ENCODE results near the gene CCM2L. TPM values are rescaled to one million over a fixed set of nuclear protein-coding genes. Genes with fewer than 3 reads are reported as not detected.

CCM2L gene
- total RNA-seq, 1 experiment from 2014 or later = 10.6 TPM

DNA sequence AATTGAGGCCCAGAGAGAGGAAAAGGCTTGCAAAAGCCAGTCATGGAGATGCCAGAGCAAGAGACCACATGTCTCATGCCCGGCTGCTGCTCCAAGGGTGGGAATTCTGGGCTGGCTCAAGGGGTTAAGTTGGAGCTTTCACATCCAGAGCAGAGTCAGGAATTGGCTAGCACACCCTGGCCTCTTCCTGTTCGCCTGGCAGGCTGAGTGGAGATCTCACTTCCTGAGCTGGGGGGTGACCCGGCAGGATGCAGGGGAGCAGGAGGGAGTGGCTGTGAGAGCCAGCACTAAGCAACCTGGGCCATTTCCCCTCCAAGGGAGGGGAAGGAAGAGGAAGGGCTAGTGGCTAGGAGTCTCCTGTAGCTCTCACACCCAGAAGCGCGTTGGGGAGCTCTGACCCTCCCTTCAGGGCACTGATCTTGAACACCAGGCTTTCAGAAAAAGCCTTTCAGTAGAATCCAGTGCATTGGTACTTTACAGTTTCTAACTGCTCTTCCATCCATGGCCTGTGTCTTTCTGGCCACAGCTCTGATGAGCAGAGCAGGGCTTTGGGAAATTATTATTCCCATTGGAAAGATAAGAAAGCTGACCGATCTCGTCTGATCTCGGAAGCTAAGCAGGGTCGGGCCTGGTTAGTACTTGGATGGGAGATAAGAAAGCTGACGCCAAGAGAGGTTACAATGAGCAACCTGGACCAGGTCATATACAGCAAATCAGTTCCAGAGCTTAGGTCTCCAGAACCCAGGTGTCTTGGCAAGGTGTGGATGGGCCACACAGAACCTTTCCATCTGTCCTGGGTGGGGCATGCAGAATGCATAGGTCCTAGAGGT, 2.2 kb upstream of the CCM2L start:
- peak; percentile 87 for DNase-seq
- Histone ChIP-seq H3K36me3 (replicated peaks; ENCODE audit: control insufficient read depth, insufficient read depth, low read length) (no peaks in the 10 kb centered on the region), H3K27me3 (ENCODE audit: control insufficient read depth, insufficient read depth, low read length) (no peaks in the 10 kb centered on the region), H3K4me3 (ENCODE audit: insufficient read depth, low read depth, low read length) (no peak overlapping the region)

DNA sequence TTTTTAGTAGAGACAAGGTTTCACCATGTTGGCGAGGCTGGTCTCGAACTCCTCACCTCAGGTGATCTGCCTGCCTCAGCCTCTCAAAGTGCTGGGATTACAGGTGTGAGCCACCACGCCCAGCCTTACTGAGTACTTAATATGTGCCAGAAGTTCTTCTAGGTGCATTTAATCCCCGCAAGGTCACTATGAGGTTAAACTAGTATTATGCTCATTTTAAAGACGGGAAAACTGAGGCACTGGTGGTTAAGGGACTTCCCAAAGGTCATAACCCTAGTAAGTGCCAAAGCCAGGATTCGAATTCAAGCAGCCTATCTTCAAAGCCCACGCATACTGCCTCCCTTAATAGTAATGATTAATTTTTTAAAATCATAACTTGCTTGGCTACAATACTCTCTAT, 674 bp upstream of the CCM2L start:
- Histone ChIP-seq H3K27me3 (ENCODE audit: control insufficient read depth, insufficient read depth, low read length) (no peaks in the 10 kb centered on the region), H3K4me3 (ENCODE audit: insufficient read depth, low read depth, low read length) (no peak overlapping the region), H3K36me3 (replicated peaks; ENCODE audit: control insufficient read depth, insufficient read depth, low read length) (no peaks in the 10 kb centered on the region)
- no peak for DNase-seq

DNA sequence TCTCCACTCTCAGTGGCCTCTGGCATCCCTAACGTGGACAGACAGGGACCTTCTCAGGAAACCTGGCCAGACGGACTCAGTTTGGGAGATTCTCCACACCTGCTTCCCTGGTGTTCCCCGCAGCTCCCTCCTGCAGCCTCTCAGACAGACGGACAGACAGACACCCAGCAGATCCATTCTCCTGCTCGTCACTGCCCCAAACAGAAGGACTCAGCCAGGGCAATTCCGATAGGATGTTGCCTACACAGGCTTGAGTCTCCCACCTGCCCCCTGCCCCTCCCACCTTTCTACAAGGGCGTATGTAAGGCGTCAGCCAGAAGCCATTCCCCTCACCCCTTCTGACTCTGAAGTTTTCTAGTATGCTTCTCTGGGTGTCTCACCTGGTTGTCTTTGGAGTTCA, 428 bp downstream of the CCM2L start:
- Histone ChIP-seq H3K36me3 (replicated peaks; ENCODE audit: control insufficient read depth, insufficient read depth, low read length) (no peaks in the 10 kb centered on the region), H3K4me3 (ENCODE audit: insufficient read depth, low read depth, low read length) (no peak overlapping the region), H3K27me3 (ENCODE audit: control insufficient read depth, insufficient read depth, low read length) (no peaks in the 10 kb centered on the region)
- peak; percentile 85 for DNase-seq

DNA sequence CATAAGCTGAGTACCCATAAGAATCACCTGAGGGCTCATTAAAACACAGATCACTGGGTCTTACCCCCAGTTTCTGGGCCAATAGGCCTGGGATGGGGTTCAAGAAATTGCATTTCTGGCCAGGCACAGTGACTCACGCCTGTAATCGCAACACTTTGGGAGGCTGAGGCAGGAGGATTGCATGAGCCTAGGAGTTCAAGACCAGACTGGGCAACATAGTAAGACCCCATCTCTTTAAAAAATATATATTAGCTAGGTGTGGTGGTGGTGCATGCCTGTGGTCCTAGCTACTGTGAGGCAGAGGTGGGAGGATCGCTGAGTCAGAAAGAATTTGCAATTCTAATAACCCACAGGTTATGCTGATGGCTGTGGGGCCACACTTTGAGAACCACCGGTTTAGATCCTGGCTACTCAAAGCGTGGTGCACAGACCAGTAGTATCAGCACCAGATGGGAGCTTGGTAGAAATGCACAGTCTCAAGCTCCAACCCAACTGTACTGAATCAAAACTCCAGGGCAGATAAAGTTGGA, 2.0 kb downstream of the CCM2L start:
- H3K27me3 ChIP-seq (ENCODE audit: control insufficient read depth, insufficient read depth, low read length) = peaks cover 1% of the 10 kb centered on the region
- peak; percentile 30 for DNase-seq
- no peaks in the 10 kb centered on the region for H3K36me3 ChIP-seq (replicated peaks; ENCODE audit: control insufficient read depth, insufficient read depth, low read length)
- H3K4me3 ChIP-seq (ENCODE audit: insufficient read depth, low read depth, low read length) = no peak overlapping the region

DNA sequence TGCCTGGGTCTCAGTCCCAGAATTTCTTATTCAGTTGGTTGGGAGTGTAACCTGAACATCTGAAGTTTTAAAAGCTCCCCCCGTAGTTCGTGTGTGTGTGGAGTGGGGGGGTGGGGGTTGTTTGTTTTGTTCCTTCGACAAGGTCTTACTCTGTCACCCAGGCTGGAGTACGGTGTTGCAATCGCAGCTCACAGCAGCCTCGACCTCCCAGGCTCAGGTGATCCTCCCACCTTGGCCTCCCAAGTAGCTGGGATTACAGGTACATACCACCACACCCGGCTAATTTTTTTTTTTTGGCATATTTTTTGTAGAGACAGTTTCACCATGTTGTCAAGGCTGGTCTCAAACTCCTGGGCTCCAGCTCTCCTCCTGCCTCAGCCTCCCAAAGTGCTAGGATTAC, 3.1 kb downstream of the CCM2L start:
- no peak for DNase-seq
- H3K4me3 ChIP-seq (ENCODE audit: insufficient read depth, low read depth, low read length) = no peak overlapping the region

DNA sequence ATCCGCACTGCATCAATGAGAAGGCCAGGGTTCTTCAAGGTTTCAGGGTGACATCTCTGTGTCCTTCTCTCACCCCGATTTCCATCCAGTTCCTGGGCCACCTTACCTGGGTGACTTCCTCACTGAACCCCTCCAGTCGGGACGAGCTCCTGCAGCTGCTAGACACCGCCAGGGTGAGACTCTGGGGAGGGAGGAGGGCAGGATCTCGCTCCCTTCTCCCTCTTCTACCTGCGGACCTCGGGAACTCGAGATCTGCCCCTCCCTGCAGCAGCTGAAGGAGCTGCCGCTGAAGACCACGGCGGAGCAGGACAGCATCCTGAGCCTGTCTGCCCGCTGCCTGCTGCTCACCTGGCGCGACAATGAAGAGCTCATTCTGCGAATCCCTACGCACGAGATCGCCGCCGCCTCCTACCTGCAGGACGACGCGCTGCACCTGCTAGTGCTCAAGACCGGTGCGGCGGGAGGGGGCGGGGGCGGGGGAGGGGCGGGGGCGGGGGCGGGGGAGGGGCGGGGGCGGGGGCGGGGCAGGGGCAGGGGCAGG, 7.5 kb downstream of the CCM2L start:
- peak overlapping the region; percentile 50; the same call in 1 of the 2 replicates for H3K4me3 ChIP-seq (ENCODE audit: insufficient read depth, low read depth, low read length)
- DNase-seq = peak; percentile 98
- no peaks in the 10 kb centered on the region for H3K36me3 ChIP-seq (replicated peaks; ENCODE audit: control insufficient read depth, insufficient read depth, low read length)
- peaks cover 12% of the 10 kb centered on the region for H3K27me3 ChIP-seq (ENCODE audit: control insufficient read depth, insufficient read depth, low read length)

More for the DNA sequence above, 3.1 kb downstream of the CCM2L start:
- peaks cover 5% of the 10 kb centered on the region for H3K27me3 ChIP-seq (ENCODE audit: control insufficient read depth, insufficient read depth, low read length)
- no peaks in the 10 kb centered on the region for H3K36me3 ChIP-seq (replicated peaks; ENCODE audit: control insufficient read depth, insufficient read depth, low read length)

DNA sequence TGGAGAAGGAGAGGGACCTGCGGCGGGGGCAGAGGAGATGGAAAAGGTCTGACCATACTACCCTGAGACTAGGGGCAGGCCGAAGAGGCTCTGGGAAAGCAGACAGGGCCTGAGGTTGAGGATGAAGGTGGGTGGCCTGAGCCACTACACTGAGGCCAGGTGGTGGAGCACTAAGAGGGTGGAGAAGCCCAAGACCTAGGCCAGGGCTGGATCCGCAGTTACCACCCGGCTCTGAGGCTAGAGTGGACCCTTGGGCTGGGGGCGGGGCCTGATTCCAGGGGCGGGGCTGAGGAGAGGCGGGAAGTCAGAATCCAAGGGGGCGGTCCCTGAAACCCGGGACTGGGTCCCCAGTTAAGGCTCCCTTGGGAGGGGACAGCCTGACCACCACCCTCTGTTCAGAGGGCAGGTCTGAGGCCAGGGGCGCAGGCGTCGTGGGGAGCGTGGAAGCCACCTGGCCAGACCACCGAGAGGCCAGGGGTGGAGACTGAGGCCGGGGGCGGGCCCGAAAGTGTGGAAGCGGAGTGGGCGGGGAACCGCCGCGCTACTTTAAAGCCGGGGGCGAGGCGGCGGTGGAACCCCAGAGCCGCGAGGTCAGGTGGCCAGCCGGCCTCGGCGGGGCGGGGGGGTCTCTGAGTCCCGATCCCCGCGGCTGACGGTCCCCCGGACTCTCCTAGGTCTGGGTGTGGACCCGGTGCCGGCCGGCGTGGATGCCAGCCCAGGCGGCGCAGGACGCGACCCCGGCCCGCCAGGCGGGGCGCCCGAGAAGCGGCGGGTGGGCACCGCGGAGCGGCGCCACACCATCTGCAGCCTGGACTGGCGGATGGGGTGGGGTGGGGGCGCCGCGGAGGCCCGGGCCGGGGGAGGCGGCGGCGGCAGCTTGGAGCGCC, 8.3 kb downstream of the CCM2L start:
- H3K4me3 ChIP-seq (ENCODE audit: insufficient read depth, low read depth, low read length) = peak overlapping the region; percentile 50
- H3K36me3 ChIP-seq (replicated peaks; ENCODE audit: control insufficient read depth, insufficient read depth, low read length) = no peaks in the 10 kb centered on the region
- peak; percentile 99 for DNase-seq
- peaks cover 12% of the 10 kb centered on the region for H3K27me3 ChIP-seq (ENCODE audit: control insufficient read depth, insufficient read depth, low read length)

DNA sequence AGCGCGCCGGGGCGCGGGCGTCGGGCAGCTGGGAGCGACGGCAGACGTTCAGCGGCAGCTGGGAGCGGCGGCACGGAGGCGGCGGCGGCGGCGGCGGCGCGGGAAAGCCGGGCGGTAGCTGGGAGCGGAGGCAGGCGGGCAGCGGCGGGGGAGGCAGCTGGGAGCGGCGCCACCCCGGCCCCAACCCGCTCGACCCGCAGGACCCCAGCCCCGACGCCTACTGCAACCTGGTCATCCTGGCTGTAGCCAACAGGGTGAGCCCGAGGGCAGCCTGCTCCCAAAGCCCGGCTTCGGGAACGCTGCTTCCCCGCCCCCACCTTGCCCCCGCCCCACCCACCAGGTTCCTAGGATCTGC, 8.9 kb downstream of the CCM2L start:
- peak; percentile 96 for DNase-seq
- peak overlapping the region; percentile 50 for H3K4me3 ChIP-seq (ENCODE audit: insufficient read depth, low read depth, low read length)
- peaks cover 12% of the 10 kb centered on the region for H3K27me3 ChIP-seq (ENCODE audit: control insufficient read depth, insufficient read depth, low read length)
- no peaks in the 10 kb centered on the region for H3K36me3 ChIP-seq (replicated peaks; ENCODE audit: control insufficient read depth, insufficient read depth, low read length)

DNA sequence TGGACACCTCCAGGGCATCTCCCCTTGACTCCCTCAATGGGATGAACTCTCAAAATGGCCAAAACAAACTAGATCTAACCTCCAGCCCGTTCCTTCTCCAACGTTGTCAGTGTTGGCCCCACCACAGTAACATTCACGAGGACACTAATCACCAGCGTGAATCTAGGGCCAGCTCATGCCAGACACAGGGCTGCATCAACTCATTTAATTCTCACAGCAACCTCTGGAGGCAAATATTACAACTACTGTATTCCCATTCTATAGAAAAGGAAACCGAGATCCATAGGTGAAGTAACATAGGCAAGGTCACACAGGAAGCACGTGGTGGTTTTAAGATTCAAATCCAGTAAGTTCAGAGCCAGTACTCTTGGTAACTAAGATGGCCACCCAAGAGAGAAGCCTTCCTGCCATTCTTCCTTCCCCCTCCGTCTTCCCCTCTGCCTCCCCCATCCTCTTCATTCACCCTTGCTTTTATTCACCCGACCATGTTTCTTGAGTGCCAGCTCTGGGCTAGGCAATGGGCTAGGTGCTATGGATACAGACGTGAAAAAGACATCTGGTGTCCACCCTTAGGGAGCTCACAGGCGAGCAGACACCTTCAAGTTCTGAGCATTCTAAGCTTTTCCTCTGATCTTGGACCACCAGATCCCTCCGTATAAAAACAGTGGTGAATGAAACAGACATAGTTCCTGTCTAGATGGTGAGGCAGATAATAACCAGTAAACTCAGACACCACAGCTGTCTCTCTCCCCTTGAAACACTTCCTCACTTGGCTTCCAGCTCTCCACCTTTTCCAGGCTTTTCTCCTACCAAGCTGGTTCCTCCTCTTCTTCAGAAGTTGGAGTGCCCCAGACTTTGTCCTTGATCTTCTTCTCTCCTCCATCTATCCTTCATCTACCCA, 9.6 kb downstream of the CCM2L start:
- Histone ChIP-seq H3K36me3 (replicated peaks; ENCODE audit: control insufficient read depth, insufficient read depth, low read length) (no peaks in the 10 kb centered on the region), H3K27me3 (ENCODE audit: control insufficient read depth, insufficient read depth, low read length) (peaks cover 12% of the 10 kb centered on the region), H3K4me3 (ENCODE audit: insufficient read depth, low read depth, low read length) (peak overlapping the region; percentile 50; the same call in 1 of the 2 replicates)
- peak; percentile 26 for DNase-seq

DNA sequence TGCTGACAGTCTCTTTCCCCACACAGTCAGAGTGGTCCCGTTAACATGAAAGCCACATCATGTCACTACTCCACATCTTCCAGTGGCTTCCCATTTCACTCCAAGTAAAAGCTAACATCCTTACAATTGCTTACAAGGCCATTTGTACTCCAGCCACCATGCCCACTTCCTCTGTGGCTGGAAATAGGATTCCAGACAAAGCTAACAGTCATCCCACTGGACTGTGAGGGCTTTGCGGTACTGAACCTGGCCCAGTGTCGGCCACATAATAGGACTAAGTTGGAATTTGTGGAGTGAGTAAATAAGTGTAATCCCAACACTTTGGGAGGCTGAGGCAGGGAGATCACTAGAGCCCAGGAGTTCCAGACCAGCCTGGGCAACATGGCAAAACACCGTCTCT, 10.9 kb downstream of the CCM2L start:
- H3K36me3 ChIP-seq (replicated peaks; ENCODE audit: control insufficient read depth, insufficient read depth, low read length) = no peaks in the 10 kb centered on the region; the same call in 1 of the 2 replicates
- peaks cover 12% of the 10 kb centered on the region for H3K27me3 ChIP-seq (ENCODE audit: control insufficient read depth, insufficient read depth, low read length)
- no peak overlapping the region for H3K4me3 ChIP-seq (ENCODE audit: insufficient read depth, low read depth, low read length)
- no peak for DNase-seq

DNA sequence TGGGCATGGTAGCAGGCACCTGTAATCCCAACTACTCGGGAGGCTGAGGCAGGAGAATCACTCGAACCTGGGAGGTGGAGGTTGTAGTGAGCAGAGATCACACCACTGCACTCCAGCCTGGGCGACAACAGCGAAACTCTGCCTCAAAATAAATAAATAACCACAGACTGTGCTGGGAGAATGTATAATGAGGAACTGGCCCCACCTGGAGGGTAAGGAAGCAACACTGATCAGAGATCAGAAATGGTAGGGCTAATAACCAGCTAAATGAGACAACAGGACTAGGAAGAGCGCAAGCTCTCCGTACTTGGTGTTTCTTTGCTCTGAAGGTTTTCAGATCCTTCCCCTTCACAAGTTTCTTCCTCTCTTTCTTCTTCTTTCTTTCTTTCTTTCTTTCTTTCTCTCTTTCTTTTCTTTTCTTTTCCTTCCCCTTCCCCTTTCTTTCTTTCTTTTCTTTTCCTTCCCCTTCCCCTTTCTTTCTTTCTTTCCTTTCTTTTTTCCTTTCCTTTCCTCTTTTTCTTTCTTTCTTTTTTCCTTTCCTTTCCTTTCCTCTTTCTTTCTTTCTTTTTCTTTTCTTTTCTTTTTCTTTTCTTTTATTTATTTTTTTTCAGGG, 14.6 kb downstream of the CCM2L start:
- peaks cover 3% of the 10 kb centered on the region; the same call in 1 of the 2 replicates for H3K27me3 ChIP-seq (ENCODE audit: control insufficient read depth, insufficient read depth, low read length)
- no peak overlapping the region for H3K4me3 ChIP-seq (ENCODE audit: insufficient read depth, low read depth, low read length)
- no peak for DNase-seq
- H3K36me3 ChIP-seq (replicated peaks; ENCODE audit: control insufficient read depth, insufficient read depth, low read length) = peaks cover 3% of the 10 kb centered on the region

DNA sequence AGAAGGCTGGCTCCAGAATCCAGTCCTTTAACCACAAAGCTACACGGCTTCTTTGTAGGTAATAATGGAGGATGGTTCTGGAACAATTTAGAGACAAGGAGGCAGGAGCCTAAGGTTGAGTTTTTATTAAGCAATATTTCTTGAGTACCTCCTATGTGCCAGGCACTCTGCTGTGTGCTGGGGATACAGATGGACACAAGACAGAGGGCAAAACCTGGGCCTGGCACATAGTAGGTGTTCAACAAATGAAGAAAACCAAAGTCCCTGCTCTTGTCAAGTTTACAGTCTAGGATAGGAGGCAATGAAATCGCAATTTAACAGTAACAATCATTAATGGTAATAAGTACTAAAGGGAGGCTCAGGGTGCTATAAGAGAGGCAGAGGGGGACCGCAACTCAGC, 17.4 kb downstream of the CCM2L start:
- peaks cover 3% of the 10 kb centered on the region for H3K36me3 ChIP-seq (replicated peaks; ENCODE audit: control insufficient read depth, insufficient read depth, low read length)

DNA sequence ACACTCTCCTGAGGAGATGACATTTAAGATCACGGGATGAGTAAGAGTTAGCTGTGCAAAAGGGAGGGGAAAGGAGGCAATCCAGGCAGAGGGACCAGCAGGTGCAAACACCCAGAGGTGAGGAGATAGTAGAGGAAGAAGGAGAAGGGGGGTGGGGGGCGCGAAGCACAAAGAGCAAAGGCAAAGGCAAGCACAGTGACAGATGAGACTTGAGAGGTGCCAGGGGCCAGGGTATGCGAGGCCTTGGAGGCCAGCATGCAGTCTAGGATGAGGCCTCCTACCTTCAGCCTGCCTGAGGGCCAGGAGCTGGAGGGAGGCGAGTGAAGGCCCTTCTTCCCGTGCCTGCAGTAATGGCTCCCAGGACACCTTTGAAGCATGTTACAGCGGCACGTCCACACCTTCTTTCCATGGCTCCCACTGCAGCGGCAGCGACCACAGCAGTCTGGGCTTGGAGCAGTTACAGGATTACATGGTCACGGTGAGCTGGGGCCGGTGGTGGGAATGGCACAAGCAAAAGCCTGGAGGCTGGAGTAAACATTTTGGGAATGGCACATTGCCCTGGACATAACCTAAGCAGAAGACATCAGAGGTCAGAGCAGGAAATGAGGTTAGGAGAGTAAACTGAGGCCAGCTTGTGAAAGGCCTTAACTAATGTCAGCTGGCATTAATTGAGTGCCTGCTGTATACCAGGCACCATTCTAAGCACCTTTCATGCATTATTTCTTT, 18.6 kb downstream of the CCM2L start:
- peaks cover 3% of the 10 kb centered on the region for H3K36me3 ChIP-seq (replicated peaks; ENCODE audit: control insufficient read depth, insufficient read depth, low read length)
- H3K27me3 ChIP-seq (ENCODE audit: control insufficient read depth, insufficient read depth, low read length) = no peaks in the 10 kb centered on the region
- peak; percentile 62 for DNase-seq
- no peak overlapping the region for H3K4me3 ChIP-seq (ENCODE audit: insufficient read depth, low read depth, low read length)

More for the DNA sequence above, 17.4 kb downstream of the CCM2L start:
- Histone ChIP-seq H3K4me3 (ENCODE audit: insufficient read depth, low read depth, low read length) (no peak overlapping the region), H3K27me3 (ENCODE audit: control insufficient read depth, insufficient read depth, low read length) (no peaks in the 10 kb centered on the region)
- DNase-seq = no peak

Data from H7 (cell line).